K562 treated with DMSO at 1 percent for 48 hours (cell line): ENCODE data around the gene OR7C1. TPM values are rescaled to one million over a fixed set of nuclear protein-coding genes. Genes with fewer than 3 reads are reported as not detected.

Source experiments
- total RNA-seq: library from RNA; unstranded; fragments of 300-600 nt; gene quantifications from 2 replicates; pipeline ENCODE4 v1.2.3, GENCODE V29; 2022; ENCODE audit warnings: low replicate concordance; ENCODE audit errors: extremely low read depth

The OR7C1 gene
- not detected in 2 replicates for total RNA-seq

GRCh38 chr19:14835011-14835410 lies at the start of gene OR7C1, which contains the start of gene OR7A5:
OR7C1 (minus strand) TSS chr19:14835185; CDS start chr19:14800136, 35,049 bp downstream.
OR7A5 (minus strand) TSS chr19:14835185; CDS start chr19:14828241, 6,944 bp downstream.

GRCh38 chr19:14848822-14849221 lies 13.8 kb upstream of the OR7C1 start, which contains the start of gene OR7A10:
OR7A10 (minus strand) TSS chr19:14848922; CDS start chr19:14841877, 7,045 bp downstream.

GRCh38 chr19:14778110-14778845 lies 56.7 kb downstream of the OR7C1 start, which contains the start of gene ADGRE2:
ADGRE2 (minus strand) TSS chr19:14778560; CDS start chr19:14776756, 1,804 bp downstream.

Other genes with a start within 250 kb of the OR7C1 start
- not detected in 2 replicates for gene ADGRE3, start 160.3 kb downstream of the OR7C1 start, total RNA-seq
- not detected in 2 replicates for gene ZNF333, start 145.1 kb downstream of the OR7C1 start, total RNA-seq
- not detected in 2 replicates for gene ADGRE2, start 56.6 kb downstream of the OR7C1 start, total RNA-seq
- not detected in 2 replicates for gene OR7A5, start within 50 bp of the OR7C1 start, total RNA-seq
- not detected in 2 replicates for gene OR7A10, start 13.7 kb upstream of the OR7C1 start, total RNA-seq
- not detected in 2 replicates for gene OR7A17, start 50.9 kb upstream of the OR7C1 start, total RNA-seq
- gene OR7C2, start 106.3 kb upstream of the OR7C1 start, total RNA-seq, result not detected in 2 replicates
- gene SLC1A6, start 144.7 kb upstream of the OR7C1 start, total RNA-seq, result not detected in 2 replicates
- not detected in 2 replicates for gene CASP14, start 214.3 kb upstream of the OR7C1 start, total RNA-seq
- gene OR1I1, start 247.0 kb upstream of the OR7C1 start, total RNA-seq, result not detected in 2 replicates